IPS DF 4.7 (cell line): ENCODE results near the gene UBE2V1.
"Not testable (repeated sequence)": the region's sequence is repeated elsewhere in the genome, so short reads cannot be mapped to it uniquely, and the experiment has no call there.

ENCODE experiments used
- DNase-seq: peaks from one replicate; pipeline ENCODE4 v3.0.0-alpha.2; 2013; ENCODE audit warnings: low spot score; ENCODE audit errors: extremely low read depth

Gene UBE2V1

DNA sequence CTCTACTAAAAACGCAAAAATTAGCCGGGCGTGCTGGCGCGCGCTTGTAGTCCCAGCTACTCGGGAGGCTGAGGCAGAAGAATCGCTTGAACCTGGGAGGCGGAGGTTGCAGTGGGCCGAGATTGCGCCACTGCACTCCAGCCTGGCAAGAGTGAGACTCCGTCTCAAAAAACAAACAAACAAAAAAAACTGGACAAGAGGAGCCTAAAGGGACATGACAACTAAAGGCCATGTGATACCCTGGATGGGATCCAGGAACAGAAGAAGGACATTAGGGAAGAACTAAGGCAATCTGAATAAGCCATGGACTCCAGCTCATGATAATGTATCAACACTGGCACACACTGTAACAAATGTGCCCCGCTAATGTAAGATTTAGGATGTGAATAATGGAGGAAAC, 24.8 kb upstream of the UBE2V1 start:
- DNase-seq = not testable (repeated sequence)

DNA sequence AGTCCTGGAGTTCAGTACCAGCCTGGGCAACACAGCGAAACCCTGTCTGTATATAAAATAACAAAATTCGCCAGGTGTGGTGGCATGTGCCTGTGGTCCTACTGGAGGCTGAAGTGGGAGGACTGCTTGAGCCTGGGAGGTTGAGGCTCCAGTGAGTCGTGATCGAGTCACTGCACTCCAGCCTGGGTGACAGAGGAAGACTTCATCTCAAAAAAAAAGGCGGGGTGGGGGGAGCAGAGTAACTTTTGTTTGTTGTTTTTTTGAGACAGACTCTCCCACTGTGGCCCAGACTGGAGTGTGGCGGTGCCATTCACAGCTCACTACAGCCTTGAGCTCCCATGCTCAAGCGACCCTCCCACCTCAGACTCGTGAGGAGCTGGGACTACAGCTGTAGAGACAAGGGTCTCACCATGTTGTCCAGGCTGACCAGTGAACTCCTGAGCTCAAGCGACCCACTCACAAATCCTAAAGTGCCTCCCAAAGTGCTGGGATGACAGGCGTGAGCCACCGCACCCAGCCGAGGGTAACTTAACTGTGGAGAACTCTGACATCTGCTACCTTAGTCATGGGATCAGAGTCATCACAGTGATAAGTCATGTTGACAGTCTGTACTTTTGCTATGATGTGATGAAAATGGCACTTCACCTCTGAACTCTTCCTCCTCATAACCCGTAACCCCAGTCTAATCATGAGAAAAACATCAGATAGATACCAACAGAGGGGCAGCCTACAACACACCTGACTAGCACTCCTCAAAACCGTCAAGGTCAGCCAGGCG, 24.1 kb upstream of the UBE2V1 start:
- no peak for DNase-seq

DNA sequence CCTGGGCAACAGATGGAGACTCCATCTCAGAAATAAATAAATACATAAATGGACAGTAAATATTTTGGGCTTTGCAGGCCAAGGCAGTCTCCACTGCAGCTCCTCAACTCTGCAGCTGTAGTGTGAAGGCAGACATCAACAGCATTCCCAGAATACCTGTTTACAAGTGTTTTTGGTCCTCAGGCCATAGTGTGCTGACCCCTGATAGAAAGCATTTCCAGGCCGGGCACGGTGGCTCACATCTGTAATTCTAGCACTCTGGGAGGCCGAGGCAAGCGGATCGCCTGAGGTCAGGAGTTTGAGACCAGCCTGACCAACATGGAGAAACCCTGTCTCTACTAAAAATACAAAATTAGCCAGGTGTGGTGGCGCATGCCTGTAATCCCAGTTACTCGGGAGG, 22.2 kb upstream of the UBE2V1 start:
- DNase-seq = not testable (repeated sequence)

DNA sequence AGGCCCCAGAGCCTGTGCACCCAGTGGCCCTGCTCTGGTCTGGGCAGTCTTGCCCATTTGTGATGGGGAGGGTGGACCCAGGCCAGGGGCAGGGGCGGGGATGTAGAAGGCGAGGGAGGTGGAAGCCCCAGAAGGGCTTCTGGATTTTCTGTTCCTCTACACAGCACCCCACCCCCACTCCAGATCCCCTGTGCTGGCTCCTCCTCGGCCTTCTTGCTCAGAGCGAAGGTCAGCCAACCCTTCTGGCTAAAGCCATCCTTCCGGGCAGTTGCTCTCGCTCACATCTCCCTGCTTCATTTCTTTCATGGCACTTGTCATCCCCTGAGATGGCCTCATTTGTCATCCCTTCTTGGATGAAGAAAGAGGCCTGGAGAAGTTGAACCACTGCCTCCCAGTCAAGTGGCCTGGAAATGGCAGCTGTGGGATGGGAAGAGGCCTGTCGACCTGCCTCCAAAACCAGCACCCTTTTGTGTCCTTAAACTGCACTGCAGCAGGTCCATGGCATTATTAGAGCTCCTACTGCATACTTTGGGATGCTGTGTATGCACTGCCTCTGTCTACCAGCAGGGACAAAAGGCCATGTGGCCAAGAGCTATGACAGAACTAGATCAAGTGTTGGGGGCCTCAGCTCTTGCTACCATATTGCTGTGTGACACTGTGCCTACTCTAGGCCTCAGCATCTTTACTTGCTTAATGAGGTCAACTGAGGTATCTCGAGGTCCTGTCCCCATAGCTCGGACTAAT, 20.7 kb upstream of the UBE2V1 start:
- DNase-seq = no peak

DNA sequence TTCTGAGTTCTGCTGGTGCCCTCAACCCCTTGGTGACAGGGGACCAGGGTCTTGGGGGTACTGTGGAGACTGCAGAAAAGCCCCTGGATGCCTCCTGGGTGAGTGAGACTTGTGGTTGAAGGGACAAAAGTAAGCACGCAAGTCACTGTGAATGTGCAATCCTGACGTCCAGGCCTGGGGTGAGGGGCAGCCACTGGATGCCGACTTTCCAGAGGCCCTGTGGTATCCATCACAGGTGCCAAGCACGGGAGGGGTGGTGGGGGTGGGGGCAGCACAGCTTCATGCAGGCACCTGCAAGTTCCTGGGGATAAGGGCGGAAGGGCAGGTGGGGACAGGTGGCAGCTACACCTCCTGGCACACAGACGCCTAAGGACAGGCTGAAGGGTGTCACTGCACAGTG, 20.1 kb upstream of the UBE2V1 start:
- DNase-seq = no peak

DNA sequence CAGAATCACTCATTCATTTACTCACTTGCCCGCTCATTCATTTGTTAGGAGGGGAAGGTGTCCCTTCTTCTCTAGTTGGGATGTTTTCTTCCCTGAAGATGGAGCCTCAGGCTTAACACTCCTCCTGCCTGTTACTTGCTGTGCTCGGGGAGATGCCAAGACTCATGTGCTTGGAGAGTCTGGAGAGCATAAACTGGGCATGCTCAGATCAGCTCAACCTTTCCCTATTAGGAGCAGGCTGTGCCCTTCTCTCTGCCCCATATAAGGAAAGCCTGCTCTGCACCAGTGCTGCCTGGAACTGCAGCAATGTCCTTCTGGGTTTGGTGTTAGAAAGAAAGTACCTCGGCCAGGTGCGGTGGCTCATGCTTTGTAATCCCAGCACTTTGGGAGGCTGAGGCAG, 18.0 kb upstream of the UBE2V1 start:
- DNase-seq = no peak

DNA sequence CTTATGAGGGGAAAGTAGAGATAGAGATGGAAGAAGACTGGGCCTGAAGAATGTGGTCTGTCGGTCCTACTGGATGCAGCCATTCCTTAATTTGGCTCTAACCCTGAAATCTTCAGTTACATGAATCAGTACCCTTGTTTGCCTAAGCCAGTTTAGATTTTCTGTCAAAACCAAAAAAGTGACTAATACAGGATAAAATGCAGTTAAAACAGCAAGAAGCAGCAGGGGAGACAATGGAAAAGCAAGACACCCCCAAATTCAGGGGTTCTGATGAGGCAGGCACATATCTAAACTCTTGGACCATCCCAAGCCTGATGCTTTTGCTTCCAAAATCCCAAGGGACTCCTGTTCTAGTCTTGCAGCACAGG, 17.4 kb upstream of the UBE2V1 start:
- DNase-seq = no peak

DNA sequence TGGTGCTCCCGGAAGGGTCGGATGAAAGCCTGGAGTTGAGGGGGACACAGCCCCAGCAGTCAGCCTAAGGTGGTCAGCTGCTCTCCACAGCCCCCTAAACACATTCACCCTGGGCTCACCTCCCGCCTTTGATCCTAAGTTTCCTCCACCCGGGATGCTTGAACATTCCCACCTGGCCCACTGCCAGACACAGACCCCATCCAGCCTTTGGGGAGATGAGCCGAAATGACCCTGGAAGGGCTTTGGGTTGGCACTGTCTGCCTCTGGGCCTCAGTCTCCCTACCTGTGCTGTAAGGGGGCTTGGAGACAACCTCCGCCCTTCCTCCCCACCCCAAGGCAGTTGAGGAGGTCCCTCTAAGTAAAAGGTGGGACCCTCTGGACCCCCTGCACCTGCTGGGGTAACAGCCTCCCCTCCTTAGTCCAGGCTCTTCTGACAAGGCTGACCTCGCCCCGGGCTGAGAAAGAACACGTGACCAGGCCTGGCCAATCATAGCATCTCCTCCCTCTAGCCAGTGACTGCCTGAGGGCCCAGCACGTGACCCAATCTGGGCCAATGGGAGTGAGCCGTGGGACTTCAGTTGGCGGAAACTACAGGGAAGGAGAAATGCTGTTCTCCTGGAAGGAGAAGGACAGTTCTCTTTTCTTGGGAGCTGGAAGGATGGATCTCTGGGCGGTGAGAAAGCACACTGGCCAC, 16.9 kb upstream of the UBE2V1 start:
- no peak for DNase-seq

DNA sequence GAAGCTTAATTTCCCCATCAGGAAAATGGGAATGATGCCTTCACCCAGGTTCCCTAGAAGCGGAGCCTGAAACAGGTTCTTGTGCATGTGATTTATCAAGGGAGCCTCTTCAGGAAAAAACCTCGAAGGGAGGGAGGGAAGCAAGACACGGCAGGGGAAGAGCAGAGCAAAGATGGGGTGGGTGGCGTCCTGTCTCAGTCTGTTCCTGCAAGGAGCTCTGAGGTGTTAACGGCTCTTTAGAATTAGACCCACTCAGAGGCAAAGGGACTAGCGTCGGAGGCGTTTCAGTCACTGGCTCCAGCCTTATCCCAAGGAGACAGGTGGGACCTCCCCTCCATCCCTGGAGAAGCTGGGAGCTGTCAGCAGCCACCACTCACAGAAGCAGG, 15.6 kb upstream of the UBE2V1 start:
- DNase-seq = no peak

DNA sequence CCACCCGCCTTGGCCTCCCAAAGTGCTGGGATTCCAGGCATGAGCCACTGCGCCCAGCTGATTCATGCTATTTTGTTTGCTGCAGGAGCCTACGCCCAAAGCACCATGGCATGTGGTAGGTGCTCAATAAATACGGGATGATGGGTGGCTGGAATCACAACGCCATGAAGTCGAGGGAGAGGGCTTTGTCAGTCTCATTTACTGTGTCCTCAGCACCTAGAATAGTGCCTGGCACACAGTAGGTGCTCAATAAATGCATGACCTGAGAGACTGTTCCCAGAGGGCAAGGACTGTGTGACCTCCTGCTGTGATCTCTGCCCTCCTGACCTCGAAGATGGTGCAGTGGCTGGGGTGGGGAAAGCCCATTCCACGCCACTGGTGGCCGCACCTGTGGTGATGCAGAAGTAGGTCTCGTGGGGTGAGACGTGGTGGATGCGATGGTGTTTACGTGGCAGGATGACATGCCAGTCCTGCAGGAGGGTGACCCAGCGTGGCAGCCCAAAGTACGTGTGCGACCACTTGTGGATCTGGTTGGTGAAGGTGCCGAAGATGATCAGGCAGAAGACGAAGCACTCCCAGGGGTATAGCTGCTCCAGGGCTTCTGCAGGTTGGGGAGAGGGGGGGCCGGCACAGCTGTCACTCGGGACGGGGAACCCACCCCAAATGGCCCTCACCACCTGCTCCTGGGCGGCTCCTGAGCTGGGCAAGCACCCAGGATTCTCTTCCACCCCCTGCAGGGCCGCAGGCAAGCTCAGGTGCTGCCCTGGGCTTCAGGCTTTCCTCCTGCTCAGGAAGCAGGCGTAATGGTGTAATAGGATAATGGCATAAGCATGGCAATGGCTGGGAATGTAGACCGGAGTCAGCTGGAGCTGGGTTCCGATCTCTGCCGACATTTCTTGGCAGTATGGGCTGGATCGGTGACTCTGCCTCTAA, 14.9 kb upstream of the UBE2V1 start:
- DNase-seq = no peak

DNA sequence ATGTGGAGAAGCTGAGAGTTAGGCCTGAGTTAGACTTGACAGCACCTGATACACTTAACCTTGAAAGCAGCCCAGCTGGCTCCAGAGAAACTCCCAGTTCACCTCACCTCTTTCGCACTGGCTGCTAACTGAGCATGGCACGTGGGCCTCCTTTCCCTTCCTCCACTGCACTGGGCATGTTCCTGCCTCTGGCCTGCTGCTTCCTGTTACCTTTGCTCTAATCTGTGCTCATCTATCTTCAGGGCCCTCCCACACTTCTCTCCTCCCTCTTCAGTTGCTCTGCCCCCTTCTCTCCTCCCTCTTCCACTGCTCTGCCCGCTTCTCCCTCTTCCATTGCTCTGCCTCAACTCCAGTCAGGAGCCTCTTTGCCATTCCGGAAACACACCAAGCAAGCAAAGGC, 13.7 kb upstream of the UBE2V1 start:
- DNase-seq = no peak

DNA sequence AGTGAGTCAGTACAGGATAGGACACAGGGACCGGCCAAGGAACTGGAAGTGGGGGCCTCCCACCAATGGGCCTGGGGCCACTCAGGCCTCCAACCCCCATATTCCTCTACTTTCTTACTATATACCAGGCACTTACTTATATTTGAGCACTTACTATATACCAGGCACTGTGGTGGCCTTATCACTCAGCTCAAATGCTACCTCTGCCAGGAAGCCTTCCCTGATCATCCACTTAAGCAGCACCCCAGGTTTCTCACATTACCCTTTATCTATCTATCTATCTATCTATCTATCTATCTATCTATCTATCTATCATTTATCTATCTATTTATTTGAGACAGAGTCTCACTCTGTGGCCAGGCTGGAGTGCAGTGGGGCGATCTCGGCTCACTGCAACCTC, 12.3 kb upstream of the UBE2V1 start:
- no peak for DNase-seq

DNA sequence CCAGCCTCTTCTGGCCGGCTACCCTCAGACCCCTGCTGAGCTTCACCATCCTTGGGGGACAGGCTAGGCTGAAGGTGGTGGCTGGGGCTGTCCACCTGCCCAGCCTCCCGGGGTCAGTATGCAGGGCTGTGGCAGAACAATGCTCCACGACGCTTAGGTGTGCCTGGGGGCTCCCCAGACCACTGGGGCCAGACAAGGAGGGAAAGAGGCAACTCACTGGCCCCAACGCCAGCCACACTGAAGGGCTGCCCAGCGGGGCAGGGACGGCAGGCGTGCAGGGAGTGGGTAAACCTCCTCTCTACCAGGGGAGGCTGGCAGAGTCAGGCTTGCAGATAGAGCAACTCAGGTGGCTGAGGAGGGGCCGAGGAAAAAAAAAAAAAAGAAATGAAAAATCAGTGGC, 11.5 kb upstream of the UBE2V1 start:
- DNase-seq = no peak

DNA sequence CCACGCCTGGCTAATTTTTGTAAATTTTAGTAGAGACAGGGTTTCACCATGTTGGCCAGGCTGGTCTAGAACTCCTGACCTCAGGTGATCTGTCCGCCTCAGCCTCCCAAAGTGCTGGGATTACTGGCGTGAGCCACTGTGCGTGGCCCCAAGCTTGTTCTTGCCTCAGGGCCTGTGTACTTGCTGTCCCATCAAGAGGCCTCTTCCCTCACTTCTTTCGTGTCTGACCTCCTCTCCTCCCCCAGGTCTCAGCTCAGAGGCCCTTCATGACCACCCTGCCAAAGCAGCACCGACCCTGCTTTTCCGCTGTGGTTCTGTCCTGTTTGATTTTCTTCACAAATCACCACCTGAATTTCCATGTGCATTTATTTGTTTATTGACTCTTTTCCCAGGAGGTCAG, 10.5 kb upstream of the UBE2V1 start:
- no peak for DNase-seq

DNA sequence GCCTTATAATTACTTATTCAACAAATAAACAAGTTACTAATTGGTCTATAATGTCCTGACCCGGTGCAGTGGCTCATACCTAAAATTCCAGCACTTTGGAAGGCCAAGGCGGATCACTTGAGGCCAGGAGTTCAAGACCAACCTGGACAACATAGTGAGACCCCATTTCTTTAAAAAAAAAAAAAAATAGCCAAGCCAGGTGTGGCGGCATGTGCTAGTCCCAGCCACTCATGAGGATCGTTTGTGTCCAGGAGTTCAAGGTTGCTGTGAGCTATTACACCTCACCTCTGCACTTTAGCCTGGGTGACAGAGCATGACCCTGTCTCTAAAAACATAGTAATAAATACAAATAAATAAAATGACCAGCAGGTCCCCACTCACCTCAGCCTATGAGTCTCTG, 9.8 kb upstream of the UBE2V1 start:
- DNase-seq = no peak

DNA sequence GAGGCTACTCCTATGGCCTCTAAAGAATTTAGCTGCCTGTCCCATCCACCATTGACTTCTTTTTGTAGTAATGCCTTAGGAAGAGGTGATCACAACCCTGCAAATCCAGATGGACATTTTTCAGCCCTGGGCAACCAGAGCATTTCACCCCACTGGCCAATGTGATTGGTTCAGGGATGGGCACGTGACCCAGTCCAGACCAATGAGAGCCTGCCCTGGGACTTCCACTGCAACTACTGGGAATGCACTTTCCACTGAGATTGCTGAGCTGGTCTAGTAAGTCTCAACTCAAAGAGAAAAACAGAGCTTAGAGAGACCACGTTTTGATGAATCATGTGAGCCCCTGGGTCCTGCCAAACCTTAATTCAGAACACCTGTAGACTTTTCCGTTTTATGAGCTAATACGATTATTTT, 8.9 kb upstream of the UBE2V1 start:
- no peak for DNase-seq

DNA sequence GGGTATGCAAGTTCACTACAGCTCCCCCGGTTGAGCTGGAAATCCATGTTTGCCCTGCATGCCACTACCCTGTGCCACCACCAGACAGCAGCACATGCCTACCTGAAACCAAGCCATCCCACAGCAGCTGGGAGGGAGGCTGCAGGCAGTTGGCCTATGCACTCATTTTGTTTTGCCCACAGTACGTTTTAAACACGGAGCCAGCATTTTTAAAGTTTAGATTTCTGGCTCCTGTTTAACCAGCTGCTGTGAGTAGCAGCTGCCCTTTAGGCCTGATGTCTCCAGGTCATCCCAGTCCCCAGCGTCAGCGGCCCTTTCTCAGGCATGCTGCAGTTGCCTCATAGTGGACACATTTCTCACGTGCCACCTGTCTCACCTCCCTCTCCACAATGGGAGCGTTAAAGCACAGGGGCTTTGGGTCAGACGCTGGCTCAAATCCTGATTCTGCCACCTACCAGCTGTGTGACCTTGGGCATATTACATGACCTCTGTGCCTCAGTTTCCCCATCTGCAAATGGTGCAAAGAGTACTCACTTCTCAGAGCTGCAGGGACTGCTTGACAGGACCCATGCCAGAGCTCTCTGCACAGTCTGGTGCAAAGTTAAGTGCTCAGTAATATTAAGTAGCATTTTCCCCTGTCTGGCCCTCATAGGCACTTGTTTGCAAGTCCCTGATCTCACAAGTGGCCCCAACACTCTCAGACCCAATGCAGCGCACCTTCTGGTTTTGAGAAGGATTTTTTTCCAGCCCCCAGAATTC, 8.2 kb upstream of the UBE2V1 start:
- DNase-seq = no peak

DNA sequence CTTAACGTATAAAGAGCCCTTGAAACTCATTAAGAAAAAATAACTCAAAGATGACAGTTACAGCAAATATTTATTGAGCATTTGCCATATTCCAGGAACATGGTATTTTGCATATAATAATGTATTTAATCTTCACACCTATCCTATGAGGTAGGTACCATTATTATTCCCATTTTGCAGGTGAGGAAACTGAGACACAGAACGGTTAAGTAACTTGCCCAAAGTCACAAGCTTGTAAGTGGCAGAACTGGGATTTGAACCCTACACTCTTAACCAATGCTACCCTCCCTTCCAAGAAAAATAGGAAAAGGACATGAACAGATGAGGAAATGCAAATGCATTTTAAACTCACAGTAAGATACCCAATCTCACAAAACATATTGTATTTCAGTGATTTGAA, 5.3 kb upstream of the UBE2V1 start:
- no peak for DNase-seq

DNA sequence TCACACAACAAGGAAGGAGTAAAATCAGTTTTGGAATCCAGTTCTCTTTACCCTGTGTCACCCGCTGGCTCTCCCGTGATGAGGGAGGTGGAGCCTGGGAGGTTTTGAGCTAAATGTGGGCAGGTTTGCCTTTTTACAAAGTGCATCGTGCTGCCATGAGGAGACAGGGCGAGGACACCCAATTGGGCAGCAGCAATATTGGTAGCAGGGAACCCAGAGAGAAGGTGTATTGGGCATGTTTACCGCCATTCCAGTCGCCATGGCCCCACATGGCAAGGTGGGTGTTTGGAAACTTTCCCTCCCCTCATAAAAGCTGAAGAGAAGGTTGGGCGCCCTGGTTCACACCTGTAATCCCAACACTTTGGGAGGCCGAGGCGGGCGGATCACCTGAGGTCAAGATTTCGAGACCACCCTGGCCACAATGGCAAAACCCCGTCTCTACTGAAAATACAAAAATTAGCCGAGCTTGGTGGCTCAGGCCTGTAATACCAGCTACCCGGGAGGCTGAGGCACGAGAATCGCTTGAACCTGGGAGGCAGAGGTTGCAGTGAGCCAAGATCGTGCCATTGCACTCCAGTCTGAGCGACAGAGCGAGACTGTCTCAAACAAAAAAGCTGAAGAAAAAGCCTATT, 3.5 kb upstream of the UBE2V1 start:
- DNase-seq = no peak
